Neural cell (in vitro differentiated cells): Measurements from ENCODE around the gene LINC01488. TPM values are rescaled to one million over a fixed set of nuclear protein-coding genes. Genes with fewer than 3 reads are reported as not detected.

ENCODE experiments used
- H2AFZ ChIP-seq: fragments of 200-600, 300-800 bp; sonication (generic), shearing (Covaris generic); 2 replicates; pipeline ENCODE4 v1.6.0; 2014; ENCODE audit warnings: low read depth, mild to moderate bottlenecking, antibody characterized with exemption, low read length, moderate library complexity
- H3F3A ChIP-seq: fragments of 200-600 bp; shearing (Covaris generic); 2 replicates; pipeline ENCODE4 v1.6.1; 2016; ENCODE audit warnings: mild to moderate bottlenecking, moderate library complexity, mixed read lengths, antibody characterized with exemption, low read length; ENCODE audit not compliant: insufficient read depth, poor library complexity, severe bottlenecking
- H3K27ac ChIP-seq: fragments of 200-600, 300-800 bp; sonication (generic), shearing (Covaris generic); 2 replicates; pipeline ENCODE4 v1.5.1; 2014; ENCODE audit warnings: mild to moderate bottlenecking, low read length, moderate library complexity
- H3K27me3 ChIP-seq: fragments of 300-800, 200-600 bp; sonication (generic), shearing (Covaris generic); 2 replicates; pipeline ENCODE4 v1.6.0; 2014; ENCODE audit warnings: mild to moderate bottlenecking, low read depth, low read length, moderate library complexity; ENCODE audit not compliant: insufficient read depth
- H3K36me3 ChIP-seq: fragments of 300-800, 200-600 bp; sonication (generic), shearing (Covaris generic); 2 replicates; pipeline ENCODE4 v1.5.1; 2014; ENCODE audit warnings: mild to moderate bottlenecking, antibody characterized with exemption, low read length, moderate library complexity; ENCODE audit not compliant: insufficient read depth
- H3K4me2 ChIP-seq: fragments of 300-800, 200-600 bp; sonication (generic), shearing (Covaris generic); 2 replicates; pipeline ENCODE4 v1.6.0; 2014; ENCODE audit warnings: mild to moderate bottlenecking, low read length
- H3K4me3 ChIP-seq: fragments of 300-800, 200-600 bp; sonication (generic), shearing (Covaris generic); 2 replicates; pipeline ENCODE4 v1.5.1; 2014; ENCODE audit warnings: mild to moderate bottlenecking, low read length, moderate library complexity
- H3K79me2 ChIP-seq: fragments of 200-600 bp; shearing (Covaris generic); replicated peaks from 2 replicates; pipeline ENCODE4 v1.6.0; 2014; ENCODE audit warnings: mild to moderate bottlenecking, low read length, moderate library complexity; ENCODE audit not compliant: insufficient read depth
- H3K9ac ChIP-seq: fragments of 300-800, 200-600 bp; sonication (generic), shearing (Covaris generic); 2 replicates; pipeline ENCODE4 v1.6.1; 2016; ENCODE audit warnings: mild to moderate bottlenecking, low read length, mixed read lengths
- H3K9me2 ChIP-seq: fragments of 200-600 bp; shearing (Covaris generic); 2 replicates; pipeline ENCODE4 v1.6.1; 2016; ENCODE audit warnings: mild to moderate bottlenecking, low read length, mixed read lengths; ENCODE audit not compliant: insufficient read depth
- H3K9me3 ChIP-seq: fragments of 200-600, 300-800 bp; sonication (generic), shearing (Covaris generic); 2 replicates; pipeline ENCODE4 v1.6.1; 2016; ENCODE audit warnings: mild to moderate bottlenecking, mixed run types, low read length, moderate library complexity, mixed read lengths
- H4K20me1 ChIP-seq: fragments of 200-600 bp; shearing (Covaris generic); 2 replicates; pipeline ENCODE4 v1.6.1; 2016; ENCODE audit warnings: mild to moderate bottlenecking, mixed run types; ENCODE audit not compliant: insufficient read depth
- EP300 ChIP-seq: fragments of 450-650 bp; conservative IDR thresholded peaks from 2 replicates; pipeline ENCODE4 v1.6.1; 2014; ENCODE audit warnings: antibody characterized with exemption, mild to moderate bottlenecking, moderate library complexity; ENCODE audit not compliant: poor library complexity, severe bottlenecking
- EZH2 ChIP-seq: fragments of 200-600, 300-800 bp; shearing (Covaris generic), sonication (generic); IDR thresholded peaks from 2 replicates; pipeline ENCODE4 v1.6.1; 2014; ENCODE audit warnings: antibody characterized with exemption, low read length, borderline replicate concordance, mild to moderate bottlenecking; ENCODE audit not compliant: insufficient read depth, poor library complexity, severe bottlenecking
- MXI1 ChIP-seq: fragments of 450-650 bp; conservative IDR thresholded peaks from 2 replicates; pipeline ENCODE4 v1.6.1; 2014; ENCODE audit warnings: antibody characterized with exemption, mild to moderate bottlenecking; ENCODE audit not compliant: poor library complexity, severe bottlenecking
- POLR2AphosphoS5 ChIP-seq: IDR thresholded peaks from 2 replicates; pipeline ENCODE4 v1.6.1; 2012
- RAD21 ChIP-seq: fragments of 450-650 bp; conservative IDR thresholded peaks from 2 replicates; pipeline ENCODE4 v1.6.1; 2014; ENCODE audit warnings: antibody characterized with exemption, mild to moderate bottlenecking, moderate library complexity
- SMC3 ChIP-seq: fragments of 450-650 bp; conservative IDR thresholded peaks from 2 replicates; pipeline ENCODE4 v1.6.1; 2014; ENCODE audit warnings: antibody characterized with exemption, mild to moderate bottlenecking, moderate library complexity; ENCODE audit not compliant: poor library complexity
- TAF1 ChIP-seq: IDR thresholded peaks from 2 replicates; pipeline ENCODE4 v1.6.1; 2012; ENCODE audit warnings: low read depth
- polyA plus RNA-seq: library from polyadenylated mRNA; depleted of rRNA; stranded (reverse); fragments of >200 nt; gene quantifications from 2 replicates; pipeline ENCODE4 v1.2.3, GENCODE V29; 2014
- TF ChIP-seq, protein P1 (sequence below): fragments of 450-650 bp; IDR thresholded peaks from 2 replicates; pipeline ENCODE4 v1.5.1; 2014; ENCODE audit warnings: antibody characterized with exemption, mild to moderate bottlenecking, moderate library complexity; ENCODE audit not compliant: poor library complexity, severe bottlenecking
- TF ChIP-seq, protein P2 (sequence below): IDR thresholded peaks from 2 replicates; pipeline ENCODE4 v1.6.1; 2012; ENCODE audit warnings: borderline replicate concordance

LINC01488 gene
- polyA plus RNA-seq, 1 donor from 2014 or later = not detected

DNA sequence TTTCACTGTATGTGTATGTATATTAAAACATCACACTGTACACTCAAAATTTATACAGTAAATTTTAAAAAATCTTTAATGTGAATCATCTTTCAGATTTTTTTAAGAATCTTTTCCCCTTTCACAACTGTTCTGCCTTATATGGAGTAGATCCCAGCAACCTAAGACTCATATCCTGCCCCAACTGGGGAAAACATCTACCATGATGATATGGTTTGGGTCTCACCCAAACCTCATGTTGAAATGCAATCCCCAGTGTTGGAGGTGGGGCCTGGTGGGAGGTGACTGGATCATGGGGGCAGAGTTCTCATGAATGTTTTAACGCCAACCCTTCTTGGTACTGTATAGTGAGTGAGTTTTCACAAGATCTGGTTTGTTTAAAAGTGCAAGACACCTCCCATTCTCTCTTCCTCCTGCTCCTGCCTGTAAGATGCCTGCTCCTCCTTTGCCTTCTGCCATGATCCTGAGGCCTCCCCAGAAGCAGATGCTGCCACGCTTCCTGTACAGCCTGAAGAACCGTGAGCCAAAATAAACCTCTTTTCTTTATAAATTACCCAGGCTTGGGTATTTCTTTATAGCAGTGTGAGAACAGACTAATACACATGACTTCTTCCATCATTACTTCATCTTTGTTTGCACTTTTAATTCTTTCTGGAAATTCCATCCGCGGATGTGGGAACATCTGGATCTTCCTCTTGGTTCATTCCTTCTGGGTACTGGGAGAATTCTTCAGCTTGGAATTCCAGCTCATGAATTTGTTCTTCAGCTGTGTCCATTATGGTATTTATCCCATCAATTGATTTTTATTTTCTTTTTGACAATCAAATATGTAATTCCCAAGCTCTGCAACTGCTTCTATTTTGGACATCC is 36.9 kb downstream of the LINC01488 start:
- no peaks in the 10 kb centered on the region for H3F3A ChIP-seq
- TF ChIP-seq RAD21 = no peak
- no peak for TF ChIP-seq TAF1
- TF ChIP-seq, protein P1, sequence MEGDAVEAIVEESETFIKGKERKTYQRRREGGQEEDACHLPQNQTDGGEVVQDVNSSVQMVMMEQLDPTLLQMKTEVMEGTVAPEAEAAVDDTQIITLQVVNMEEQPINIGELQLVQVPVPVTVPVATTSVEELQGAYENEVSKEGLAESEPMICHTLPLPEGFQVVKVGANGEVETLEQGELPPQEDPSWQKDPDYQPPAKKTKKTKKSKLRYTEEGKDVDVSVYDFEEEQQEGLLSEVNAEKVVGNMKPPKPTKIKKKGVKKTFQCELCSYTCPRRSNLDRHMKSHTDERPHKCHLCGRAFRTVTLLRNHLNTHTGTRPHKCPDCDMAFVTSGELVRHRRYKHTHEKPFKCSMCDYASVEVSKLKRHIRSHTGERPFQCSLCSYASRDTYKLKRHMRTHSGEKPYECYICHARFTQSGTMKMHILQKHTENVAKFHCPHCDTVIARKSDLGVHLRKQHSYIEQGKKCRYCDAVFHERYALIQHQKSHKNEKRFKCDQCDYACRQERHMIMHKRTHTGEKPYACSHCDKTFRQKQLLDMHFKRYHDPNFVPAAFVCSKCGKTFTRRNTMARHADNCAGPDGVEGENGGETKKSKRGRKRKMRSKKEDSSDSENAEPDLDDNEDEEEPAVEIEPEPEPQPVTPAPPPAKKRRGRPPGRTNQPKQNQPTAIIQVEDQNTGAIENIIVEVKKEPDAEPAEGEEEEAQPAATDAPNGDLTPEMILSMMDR = no peak
- TF ChIP-seq EZH2 = no peak
- no peak for TF ChIP-seq MXI1
- no peak for TF ChIP-seq SMC3
- TF ChIP-seq EP300 = no peak
- no peaks in the 10 kb centered on the region for H3K27me3 ChIP-seq
- H3K4me2 ChIP-seq = no peak overlapping the region
- no peaks in the 10 kb centered on the region for H4K20me1 ChIP-seq
- H3K79me2 ChIP-seq = no peaks in the 10 kb centered on the region
- H3K9ac ChIP-seq = no peak overlapping the region
- H2AFZ ChIP-seq = no peak overlapping the region
- no peaks in the 10 kb centered on the region for H3K36me3 ChIP-seq
- H3K9me2 ChIP-seq = no peaks in the 10 kb centered on the region
- H3K27ac ChIP-seq = no peak overlapping the region
- no peak overlapping the region for H3K4me3 ChIP-seq
- H3K9me3 ChIP-seq = peaks cover 4% of the 10 kb centered on the region

- Histone ChIP-seq H3K27ac (no peak overlapping the region), H3K4me2 (no peak overlapping the region), H3K27me3 (no peaks in the 10 kb centered on the region), H3K79me2 (no peaks in the 10 kb centered on the region), H4K20me1 (no peaks in the 10 kb centered on the region), H3K9me2 (no peaks in the 10 kb centered on the region), H3K4me3 (no peak overlapping the region), H3K36me3 (no peaks in the 10 kb centered on the region), H3K9me3 (peaks cover 4% of the 10 kb centered on the region), H3F3A (no peaks in the 10 kb centered on the region), H2AFZ (no peak overlapping the region), H3K9ac (no peak overlapping the region)
- TF ChIP-seq MXI1 = no peak
- TF ChIP-seq EP300 = no peak
- TF ChIP-seq SMC3 = no peak
- TF ChIP-seq, protein P1 = no peak
- TF ChIP-seq RAD21 = no peak
- TF ChIP-seq POLR2AphosphoS5 = no peak
- no peak for TF ChIP-seq EZH2
- TF ChIP-seq, protein P2, sequence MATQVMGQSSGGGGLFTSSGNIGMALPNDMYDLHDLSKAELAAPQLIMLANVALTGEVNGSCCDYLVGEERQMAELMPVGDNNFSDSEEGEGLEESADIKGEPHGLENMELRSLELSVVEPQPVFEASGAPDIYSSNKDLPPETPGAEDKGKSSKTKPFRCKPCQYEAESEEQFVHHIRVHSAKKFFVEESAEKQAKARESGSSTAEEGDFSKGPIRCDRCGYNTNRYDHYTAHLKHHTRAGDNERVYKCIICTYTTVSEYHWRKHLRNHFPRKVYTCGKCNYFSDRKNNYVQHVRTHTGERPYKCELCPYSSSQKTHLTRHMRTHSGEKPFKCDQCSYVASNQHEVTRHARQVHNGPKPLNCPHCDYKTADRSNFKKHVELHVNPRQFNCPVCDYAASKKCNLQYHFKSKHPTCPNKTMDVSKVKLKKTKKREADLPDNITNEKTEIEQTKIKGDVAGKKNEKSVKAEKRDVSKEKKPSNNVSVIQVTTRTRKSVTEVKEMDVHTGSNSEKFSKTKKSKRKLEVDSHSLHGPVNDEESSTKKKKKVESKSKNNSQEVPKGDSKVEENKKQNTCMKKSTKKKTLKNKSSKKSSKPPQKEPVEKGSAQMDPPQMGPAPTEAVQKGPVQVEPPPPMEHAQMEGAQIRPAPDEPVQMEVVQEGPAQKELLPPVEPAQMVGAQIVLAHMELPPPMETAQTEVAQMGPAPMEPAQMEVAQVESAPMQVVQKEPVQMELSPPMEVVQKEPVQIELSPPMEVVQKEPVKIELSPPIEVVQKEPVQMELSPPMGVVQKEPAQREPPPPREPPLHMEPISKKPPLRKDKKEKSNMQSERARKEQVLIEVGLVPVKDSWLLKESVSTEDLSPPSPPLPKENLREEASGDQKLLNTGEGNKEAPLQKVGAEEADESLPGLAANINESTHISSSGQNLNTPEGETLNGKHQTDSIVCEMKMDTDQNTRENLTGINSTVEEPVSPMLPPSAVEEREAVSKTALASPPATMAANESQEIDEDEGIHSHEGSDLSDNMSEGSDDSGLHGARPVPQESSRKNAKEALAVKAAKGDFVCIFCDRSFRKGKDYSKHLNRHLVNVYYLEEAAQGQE = no peak
- no peak for TF ChIP-seq TAF1
Observed at GRCh38 chr11:69520186-69520916, 38.9 kb downstream of the LINC01488 start.
